Caki2 (cell line): ENCODE data around the gene CCNI2. TPM values are rescaled to one million over a fixed set of nuclear protein-coding genes. Genes with fewer than 3 reads are reported as not detected.

Experiments used
- DNase-seq: peaks from one replicate; pipeline ENCODE4 v3.0.0-alpha.2; 2015; ENCODE audit warnings: low read depth
- in situ Hi-C: cut with HindIII; loops from 2 replicates; pipeline ENCODE4 v1.10.0; 2016; ENCODE audit warnings: low sequenced_read_pairs, low pct_unique_long_range_greater_than_20kb, mixed read lengths
- total RNA-seq: library from RNA; depleted of rRNA; stranded (reverse); fragments of >200 nt; shearing (Covaris generic); gene quantifications from 2 replicates; pipeline ENCODE4 v1.2.3, GENCODE V29; 2014; ENCODE audit warnings: low replicate concordance

The CCNI2 gene
- total RNA-seq, 1 experiment from 2014 or later: not detected

- DNase-seq: no peak
- in situ Hi-C loops: no loop called here
Observed at GRCh38 chr5:132774406-132774805, 27.2 kb downstream of the CCNI2 start.

DNA sequence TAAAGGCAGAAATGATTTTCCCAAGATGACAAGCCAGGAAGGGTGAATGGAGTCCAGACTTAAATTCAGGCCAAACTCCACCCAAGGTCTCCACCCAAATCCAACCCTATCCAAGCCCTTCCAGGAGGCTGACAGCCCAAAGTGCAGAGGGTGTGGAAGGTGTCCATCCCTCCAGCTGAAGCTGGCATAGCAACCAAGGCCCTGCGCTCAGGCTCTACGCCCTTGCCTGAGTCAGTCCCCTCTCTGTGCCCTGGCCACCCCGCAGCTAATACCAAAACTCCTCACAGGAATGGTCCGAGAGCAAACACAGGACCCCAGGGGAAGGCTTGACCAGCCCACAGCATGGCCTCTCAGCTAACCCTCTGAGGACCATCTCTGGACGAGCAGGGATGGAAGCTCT is 27.7 kb downstream of the CCNI2 start:
- in situ Hi-C loops: no loop called here

GRCh38 chr5:132775476-132775961 is 28.3 kb downstream of the CCNI2 start:
- peak; percentile 60 for DNase-seq
- in situ Hi-C loops: no loop called here

More for the DNA sequence above, 27.7 kb downstream of the CCNI2 start:
- DNase-seq: no peak

DNA sequence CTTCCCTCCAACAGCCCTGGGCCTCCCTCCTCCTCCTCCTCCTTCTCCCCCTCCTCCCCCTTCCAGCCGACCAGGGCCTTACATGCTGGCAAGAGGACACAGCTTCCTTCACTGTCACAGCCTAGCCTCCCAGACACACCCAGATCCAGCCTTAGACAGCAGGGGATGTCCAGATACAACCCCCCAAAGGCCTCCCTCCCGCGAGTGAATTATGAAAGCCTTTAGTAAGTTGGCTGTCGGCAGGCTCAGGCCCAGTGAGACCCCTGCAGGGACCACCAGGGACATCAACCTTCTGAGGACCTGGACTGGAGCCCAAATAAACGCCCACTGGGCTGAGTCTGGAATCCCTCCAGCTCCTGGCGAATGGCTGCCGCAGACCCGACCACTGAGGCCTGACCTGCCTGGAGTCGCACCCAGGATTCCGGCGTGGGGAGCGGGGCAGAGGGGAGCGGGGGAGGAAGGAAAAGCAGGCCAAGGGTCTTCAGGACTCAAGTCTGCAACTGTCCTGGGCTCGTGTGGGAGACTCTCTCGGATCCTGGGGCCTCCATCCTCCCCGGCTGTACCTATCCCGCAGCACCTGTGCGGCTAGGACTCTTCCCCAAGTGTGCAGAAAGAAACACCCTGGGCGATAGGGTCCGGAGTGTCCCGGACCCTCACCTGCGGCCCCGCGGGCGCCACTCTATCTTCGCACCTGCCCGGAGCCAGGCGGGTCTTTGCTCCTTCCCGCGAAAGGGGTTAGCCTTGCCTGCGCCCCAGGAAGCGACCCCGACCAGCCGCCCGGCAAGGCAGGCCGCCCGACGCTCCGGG is 29.1 kb downstream of the CCNI2 start:
- peak; percentile 43 for DNase-seq
- in situ Hi-C loops: no loop called here

- in situ Hi-C loops: no loop called here
- DNase-seq: no peak
Observed at GRCh38 chr5:132776938-132777208, 29.6 kb downstream of the CCNI2 start.

DNA sequence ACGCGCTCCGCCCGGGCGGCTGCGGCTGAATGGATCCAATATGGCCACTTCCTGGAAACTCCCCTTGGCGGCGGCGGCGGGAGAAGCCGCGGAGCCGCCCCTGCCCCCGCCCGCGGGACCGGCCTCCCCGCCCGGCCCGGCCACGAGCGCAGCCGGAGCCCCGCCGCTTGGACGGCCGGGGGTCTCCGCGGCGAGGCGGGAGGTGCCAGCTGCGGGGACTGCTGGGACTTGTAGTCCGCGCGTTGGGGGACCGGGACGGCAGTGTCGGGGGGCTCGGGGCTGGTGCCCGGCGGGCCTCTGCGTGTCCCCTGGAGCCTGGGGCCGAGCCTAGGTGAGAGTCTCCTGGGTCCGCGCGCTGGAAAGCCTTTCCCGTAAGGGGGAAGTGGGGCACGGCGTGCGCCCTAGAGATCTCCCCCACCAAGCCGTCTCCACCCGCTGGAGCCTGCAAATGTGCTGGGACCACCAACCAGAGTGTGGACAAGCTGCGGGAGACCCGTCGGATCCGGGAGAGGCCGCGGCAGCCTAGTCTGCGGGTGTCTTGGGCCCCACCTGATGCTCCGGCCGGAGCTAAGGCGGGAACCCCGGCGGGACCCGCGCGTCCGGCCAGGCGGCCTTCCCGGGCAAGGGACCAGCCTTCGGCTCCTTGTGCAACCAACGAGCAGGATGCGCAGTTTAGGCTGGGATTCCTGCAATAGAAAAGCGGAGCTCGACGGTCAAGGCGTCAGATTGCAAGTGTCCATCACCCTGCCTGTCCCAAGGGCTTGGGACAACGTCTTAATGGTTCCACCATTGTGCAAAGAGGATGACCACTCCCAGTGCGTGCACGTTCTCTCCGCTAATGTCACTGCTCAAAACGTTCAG is 30.2 kb downstream of the CCNI2 start, which contains the start of gene SEPTIN8:
SEPTIN8 (minus strand) TSS at position 31 of the 861 bp plus-strand sequence. CDS start 102 bp downstream, outside the sequence.
- in situ Hi-C loops: no loop called here
- no peak for DNase-seq

DNA sequence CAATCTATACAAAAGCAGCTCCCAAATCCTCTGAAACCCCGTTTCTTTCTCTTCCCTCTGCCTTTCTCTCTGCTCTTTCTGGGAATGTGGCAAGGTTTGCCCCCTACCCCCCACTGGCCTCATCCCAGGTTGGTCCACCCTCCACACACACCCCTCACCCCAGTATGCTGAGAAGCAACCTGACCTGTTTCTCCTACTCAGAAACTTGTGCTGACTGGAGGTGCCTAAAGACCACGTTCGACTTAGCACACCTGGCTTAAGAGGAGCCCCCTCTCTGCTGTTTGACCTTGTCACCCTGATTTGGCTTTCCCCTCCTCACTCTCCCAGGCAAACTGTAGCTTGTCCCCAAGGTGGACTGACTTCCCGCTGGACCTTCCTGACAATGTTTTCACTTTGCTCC is 30.9 kb downstream of the CCNI2 start:
- no peak for DNase-seq
- in situ Hi-C loops: no loop called here

GRCh38 chr5:132778856-132779255 is 31.6 kb downstream of the CCNI2 start:
- in situ Hi-C loops: no loop called here
- no peak for DNase-seq

DNA sequence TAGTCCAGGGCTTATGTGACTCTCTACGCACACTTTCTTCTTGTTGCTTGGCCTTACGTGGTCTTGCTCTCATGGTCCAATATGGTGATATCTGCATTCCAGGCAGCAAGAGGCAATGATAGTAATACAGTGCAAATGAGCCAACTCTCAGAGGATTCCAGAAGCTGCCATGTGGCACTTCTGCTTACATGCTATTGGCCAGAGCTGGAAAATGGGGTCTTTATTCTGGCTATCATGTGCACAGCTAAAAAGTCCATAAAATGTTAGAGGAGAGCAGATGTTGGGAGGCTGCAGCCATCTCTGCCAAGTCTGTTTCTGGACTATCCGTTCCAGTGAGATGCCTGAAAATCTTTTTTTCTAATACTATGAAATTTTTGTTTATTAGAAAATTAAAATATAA is 32.7 kb downstream of the CCNI2 start:
- in situ Hi-C loops: no loop called here
- no peak for DNase-seq

GRCh38 chr5:132780577-132780976 is 33.4 kb downstream of the CCNI2 start:
- in situ Hi-C loops: no loop called here
- DNase-seq: no peak

- DNase-seq: no peak
- in situ Hi-C loops: no loop called here
Observed at GRCh38 chr5:132781029-132781428, 33.8 kb downstream of the CCNI2 start.

- in situ Hi-C loops: no loop called here
- DNase-seq: no peak
Observed at GRCh38 chr5:132782101-132782500, 34.9 kb downstream of the CCNI2 start.

DNA sequence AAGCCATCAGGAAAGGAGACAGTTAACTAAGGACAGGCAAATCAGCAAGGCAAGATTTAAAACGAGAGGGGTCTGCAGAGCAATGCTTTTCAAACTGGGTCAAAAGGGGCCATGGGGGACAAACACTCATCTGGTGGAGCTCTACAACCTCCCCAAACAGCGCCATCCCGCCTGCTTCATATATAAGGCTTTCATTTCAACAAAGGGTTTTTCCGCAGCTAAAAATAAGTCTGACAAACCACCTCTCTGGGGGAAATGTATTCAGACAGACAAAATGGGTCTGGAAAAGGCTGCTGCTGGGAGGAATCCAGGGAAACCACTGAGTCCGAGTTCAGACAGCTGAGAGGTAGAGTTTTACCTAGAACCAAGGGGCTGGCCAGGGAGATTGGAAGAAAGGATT is 38.1 kb downstream of the CCNI2 start:
- in situ Hi-C loops: no loop called here
- no peak for DNase-seq

GRCh38 chr5:132785864-132786263 is 38.6 kb downstream of the CCNI2 start:
- no peak for DNase-seq
- in situ Hi-C loops: no loop called here

DNA sequence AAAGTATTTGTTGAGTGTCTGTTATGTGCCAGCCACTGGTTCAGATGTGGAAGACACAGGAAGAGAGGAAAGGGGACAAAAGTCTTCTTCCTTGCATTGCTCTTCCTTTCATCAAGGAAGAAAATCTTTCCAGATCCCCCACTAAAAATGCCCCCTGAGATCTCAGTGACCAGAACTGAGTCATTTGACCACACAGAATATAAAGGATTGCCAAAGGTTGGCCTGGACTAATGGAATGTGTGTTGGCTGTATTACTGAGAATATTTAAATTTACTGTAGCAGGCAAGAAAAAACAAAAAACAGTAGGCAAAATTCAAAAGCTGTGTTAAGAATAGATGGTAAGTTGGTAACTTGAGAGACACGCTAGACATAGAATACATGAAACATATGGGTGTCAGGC is 39.9 kb downstream of the CCNI2 start:
- no peak for DNase-seq
- in situ Hi-C loops: no loop called here

- in situ Hi-C loops: no loop called here
- no peak for DNase-seq
Observed at GRCh38 chr5:132788508-132788907, 41.3 kb downstream of the CCNI2 start.

DNA sequence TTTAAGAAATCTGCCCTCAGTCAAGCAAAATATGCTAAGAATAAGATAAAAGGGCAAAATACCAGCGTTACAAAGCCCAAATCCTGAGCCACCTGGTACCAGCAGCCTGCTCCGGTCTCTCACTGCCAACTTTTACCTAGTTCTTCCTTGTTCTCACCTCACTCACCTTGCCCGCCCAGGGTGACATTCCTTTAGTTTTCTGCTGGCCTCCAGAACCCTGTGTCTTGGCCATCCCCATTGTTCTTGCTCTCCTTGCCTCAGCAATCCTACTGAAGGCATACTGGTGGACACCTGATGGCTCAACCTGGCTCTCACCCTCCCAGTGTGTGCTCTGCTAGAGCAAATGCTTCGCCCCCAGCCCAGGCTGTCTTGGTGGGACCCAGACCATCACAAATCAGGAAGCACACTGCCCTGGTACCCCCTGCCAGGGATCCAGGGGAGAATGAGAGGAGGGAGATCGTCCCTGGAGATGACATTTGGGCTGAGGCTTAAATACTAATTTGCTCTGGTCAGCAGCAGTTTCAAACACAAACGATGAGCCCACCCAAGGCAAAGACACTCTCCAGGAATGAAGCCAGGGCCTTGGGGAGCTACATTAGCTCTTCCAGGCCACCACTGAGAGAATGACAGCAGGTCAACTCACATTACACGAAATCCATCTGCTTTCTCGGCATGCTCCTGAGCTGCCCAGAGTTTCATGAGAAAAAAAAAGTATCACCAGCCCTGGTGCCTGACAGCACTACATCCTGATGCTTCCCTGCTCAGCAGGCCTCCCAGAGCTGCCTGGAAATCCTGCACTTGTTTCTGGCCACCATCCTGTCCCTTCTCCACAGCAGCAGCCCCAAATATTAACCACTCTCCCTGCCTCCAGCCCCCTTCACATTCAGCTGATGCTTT is 42.0 kb downstream of the CCNI2 start:
- in situ Hi-C loops: no loop called here
- no peak for DNase-seq

- in situ Hi-C loops: no loop called here
- DNase-seq: no peak
Observed at GRCh38 chr5:132790201-132790865, 43.1 kb downstream of the CCNI2 start.
